Measurements from ENCODE around the gene HIRA. TPM values are rescaled to one million over a fixed set of nuclear protein-coding genes. Genes with fewer than 3 reads are reported as not detected.

HIRA gene
- total and polyA plus RNA-seq, 4 donors: 4.1 to 32.5 (median 23.0) TPM

DNA sequence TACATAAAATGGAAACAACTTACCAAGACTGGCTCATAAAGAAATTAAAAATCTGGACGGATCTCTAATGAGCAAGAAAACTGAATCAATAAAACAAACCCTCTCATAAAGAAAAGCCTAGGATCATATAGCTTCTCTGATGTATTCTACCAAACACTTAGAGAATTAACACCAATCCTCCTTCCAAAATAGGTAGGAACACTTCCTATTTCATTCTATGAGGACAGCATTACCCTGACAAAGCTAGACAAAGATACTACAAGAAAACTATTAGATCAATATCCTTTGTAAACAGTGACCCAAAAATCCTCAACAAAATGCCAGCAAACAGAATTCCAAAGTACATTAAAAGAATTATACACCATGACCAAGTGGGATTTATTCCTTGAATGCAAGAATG lies 87.1 kb downstream of the HIRA start:
- H3K27me3 ChIP-seq (ENCODE audit: control insufficient read depth in 4 of 4, insufficient read depth in 4 of 4, low read length in 3 of 4): no peaks in the 10 kb centered on the region
- WGBS: 93% methylated on average over 1 of the region's 1 CpG
- peaks cover 12 to 40% (median 26%) of the 10 kb centered on the region in 4 donors for H3K36me3 ChIP-seq (ENCODE audit: control insufficient read depth in 4 of 4, insufficient read depth in 3 of 4, low read depth in 1 of 4, low read length in 3 of 4)

GRCh38 chr22:19343470-19343869 lies 88.1 kb downstream of the HIRA start:
- 98% methylated on average over 5 of the region's 5 CpGs for WGBS
- no peaks in the 10 kb centered on the region for H3K27me3 ChIP-seq (ENCODE audit: control insufficient read depth in 4 of 4, insufficient read depth in 4 of 4, low read length in 3 of 4)
- TF ChIP-seq, protein P1, sequence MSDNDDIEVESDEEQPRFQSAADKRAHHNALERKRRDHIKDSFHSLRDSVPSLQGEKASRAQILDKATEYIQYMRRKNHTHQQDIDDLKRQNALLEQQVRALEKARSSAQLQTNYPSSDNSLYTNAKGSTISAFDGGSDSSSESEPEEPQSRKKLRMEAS (IDR thresholded peaks at IDR 0.05): no peak
- TF ChIP-seq, protein P2, sequence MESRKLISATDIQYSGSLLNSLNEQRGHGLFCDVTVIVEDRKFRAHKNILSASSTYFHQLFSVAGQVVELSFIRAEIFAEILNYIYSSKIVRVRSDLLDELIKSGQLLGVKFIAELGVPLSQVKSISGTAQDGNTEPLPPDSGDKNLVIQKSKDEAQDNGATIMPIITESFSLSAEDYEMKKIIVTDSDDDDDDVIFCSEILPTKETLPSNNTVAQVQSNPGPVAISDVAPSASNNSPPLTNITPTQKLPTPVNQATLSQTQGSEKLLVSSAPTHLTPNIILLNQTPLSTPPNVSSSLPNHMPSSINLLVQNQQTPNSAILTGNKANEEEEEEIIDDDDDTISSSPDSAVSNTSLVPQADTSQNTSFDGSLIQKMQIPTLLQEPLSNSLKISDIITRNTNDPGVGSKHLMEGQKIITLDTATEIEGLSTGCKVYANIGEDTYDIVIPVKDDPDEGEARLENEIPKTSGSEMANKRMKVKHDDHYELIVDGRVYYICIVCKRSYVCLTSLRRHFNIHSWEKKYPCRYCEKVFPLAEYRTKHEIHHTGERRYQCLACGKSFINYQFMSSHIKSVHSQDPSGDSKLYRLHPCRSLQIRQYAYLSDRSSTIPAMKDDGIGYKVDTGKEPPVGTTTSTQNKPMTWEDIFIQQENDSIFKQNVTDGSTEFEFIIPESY (IDR thresholded peaks at IDR 0.05): no peak
- TF ChIP-seq CTCF (IDR thresholded peaks at IDR 0.05; ENCODE audit: low read depth, low read length, missing input control) (no peak), SP1 (IDR thresholded peaks at IDR 0.05) (no peak), YY1 (IDR thresholded peaks at IDR 0.05) (no peak), GABPA (IDR thresholded peaks at IDR 0.05 in 1 of 2, conservative IDR thresholded peaks at IDR 0.05 in 1 of 2) (no peak), RAD21 (IDR thresholded peaks at IDR 0.05) (no peak), NR2F2 (IDR thresholded peaks at IDR 0.05) (no peak), FOXA2 (IDR thresholded peaks at IDR 0.05) (no peak), JUND (IDR thresholded peaks at IDR 0.05) (no peak), FOXA1 (IDR thresholded peaks at IDR 0.05) (no peak), TAF1 (conservative IDR thresholded peaks at IDR 0.05) (no peak), RXRA (IDR thresholded peaks at IDR 0.05) (no peak), HNF4G (IDR thresholded peaks at IDR 0.05) (no peak), EGR1 (IDR thresholded peaks at IDR 0.05; ENCODE audit: low read depth in 2 of 2) (no peak), HNF4A (conservative IDR thresholded peaks at IDR 0.05) (no peak)
- TF ChIP-seq, protein P3, sequence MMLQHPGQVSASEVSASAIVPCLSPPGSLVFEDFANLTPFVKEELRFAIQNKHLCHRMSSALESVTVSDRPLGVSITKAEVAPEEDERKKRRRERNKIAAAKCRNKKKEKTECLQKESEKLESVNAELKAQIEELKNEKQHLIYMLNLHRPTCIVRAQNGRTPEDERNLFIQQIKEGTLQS (IDR thresholded peaks at IDR 0.05): no peak
- TF ChIP-seq, protein P4, sequence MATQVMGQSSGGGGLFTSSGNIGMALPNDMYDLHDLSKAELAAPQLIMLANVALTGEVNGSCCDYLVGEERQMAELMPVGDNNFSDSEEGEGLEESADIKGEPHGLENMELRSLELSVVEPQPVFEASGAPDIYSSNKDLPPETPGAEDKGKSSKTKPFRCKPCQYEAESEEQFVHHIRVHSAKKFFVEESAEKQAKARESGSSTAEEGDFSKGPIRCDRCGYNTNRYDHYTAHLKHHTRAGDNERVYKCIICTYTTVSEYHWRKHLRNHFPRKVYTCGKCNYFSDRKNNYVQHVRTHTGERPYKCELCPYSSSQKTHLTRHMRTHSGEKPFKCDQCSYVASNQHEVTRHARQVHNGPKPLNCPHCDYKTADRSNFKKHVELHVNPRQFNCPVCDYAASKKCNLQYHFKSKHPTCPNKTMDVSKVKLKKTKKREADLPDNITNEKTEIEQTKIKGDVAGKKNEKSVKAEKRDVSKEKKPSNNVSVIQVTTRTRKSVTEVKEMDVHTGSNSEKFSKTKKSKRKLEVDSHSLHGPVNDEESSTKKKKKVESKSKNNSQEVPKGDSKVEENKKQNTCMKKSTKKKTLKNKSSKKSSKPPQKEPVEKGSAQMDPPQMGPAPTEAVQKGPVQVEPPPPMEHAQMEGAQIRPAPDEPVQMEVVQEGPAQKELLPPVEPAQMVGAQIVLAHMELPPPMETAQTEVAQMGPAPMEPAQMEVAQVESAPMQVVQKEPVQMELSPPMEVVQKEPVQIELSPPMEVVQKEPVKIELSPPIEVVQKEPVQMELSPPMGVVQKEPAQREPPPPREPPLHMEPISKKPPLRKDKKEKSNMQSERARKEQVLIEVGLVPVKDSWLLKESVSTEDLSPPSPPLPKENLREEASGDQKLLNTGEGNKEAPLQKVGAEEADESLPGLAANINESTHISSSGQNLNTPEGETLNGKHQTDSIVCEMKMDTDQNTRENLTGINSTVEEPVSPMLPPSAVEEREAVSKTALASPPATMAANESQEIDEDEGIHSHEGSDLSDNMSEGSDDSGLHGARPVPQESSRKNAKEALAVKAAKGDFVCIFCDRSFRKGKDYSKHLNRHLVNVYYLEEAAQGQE (IDR thresholded peaks at IDR 0.05): no peak
- H3K27ac ChIP-seq (ENCODE audit: low read depth in 1 of 2, low read length in 2 of 2): no peak overlapping the region
- H3K4me1 ChIP-seq (ENCODE audit: control insufficient read depth in 4 of 4, insufficient read depth in 4 of 4, low read length in 3 of 4): peaks cover 0 to 3% (median 1%) of the 10 kb centered on the region in 4 donors
- DNase-seq (ENCODE audit: low spot score): no peak
- H3K36me3 ChIP-seq (ENCODE audit: control insufficient read depth in 4 of 4, insufficient read depth in 3 of 4, low read depth in 1 of 4, low read length in 3 of 4): peaks cover 8 to 35% (median 24%) of the 10 kb centered on the region in 4 donors
- H3K9me3 ChIP-seq (ENCODE audit: control insufficient read depth in 4 of 4, low read length in 3 of 4): no peaks in the 10 kb centered on the region
- H3K4me3 ChIP-seq (ENCODE audit: low read depth in 1 of 3, low read length in 3 of 3): no peak overlapping the region
- no peak overlapping the region for H3K9ac ChIP-seq (ENCODE audit: low read depth in 1 of 2, low read length in 2 of 2)

More for the DNA sequence above, 87.1 kb downstream of the HIRA start:
- Histone ChIP-seq H3K4me1 (ENCODE audit: control insufficient read depth in 4 of 4, insufficient read depth in 4 of 4, low read length in 3 of 4) (peaks cover 0 to 3% (median 1%) of the 10 kb centered on the region in 4 donors), H3K9me3 (ENCODE audit: control insufficient read depth in 4 of 4, low read length in 3 of 4) (no peaks in the 10 kb centered on the region), H3K27ac (ENCODE audit: low read depth in 1 of 2, low read length in 2 of 2) (no peak overlapping the region), H3K4me3 (ENCODE audit: low read depth in 1 of 3, low read length in 3 of 3) (no peak overlapping the region), H3K9ac (ENCODE audit: low read depth in 1 of 2, low read length in 2 of 2) (no peak overlapping the region)
- no peak for TF ChIP-seq RXRA (IDR thresholded peaks at IDR 0.05)
- no peak for TF ChIP-seq YY1 (IDR thresholded peaks at IDR 0.05)
- no peak for TF ChIP-seq FOXA2 (IDR thresholded peaks at IDR 0.05)
- no peak for TF ChIP-seq HNF4A (conservative IDR thresholded peaks at IDR 0.05)
- TF ChIP-seq SP1 (IDR thresholded peaks at IDR 0.05): no peak
- no peak for TF ChIP-seq TAF1 (conservative IDR thresholded peaks at IDR 0.05)
- TF ChIP-seq GABPA (IDR thresholded peaks at IDR 0.05 in 1 of 2, conservative IDR thresholded peaks at IDR 0.05 in 1 of 2): no peak
- no peak for TF ChIP-seq EGR1 (IDR thresholded peaks at IDR 0.05; ENCODE audit: low read depth in 2 of 2)
- TF ChIP-seq, protein P4 (IDR thresholded peaks at IDR 0.05): no peak
- no peak for DNase-seq (ENCODE audit: low spot score)
